ENCODE data around the gene DCAF15.
A peak's percentile ranks its signal among the peaks of the same experiment; 100 is the strongest.

The DCAF15 gene

GRCh38 chr19:13956365-13956744 lies 4.0 kb downstream of the DCAF15 start:
- TF ChIP-seq ZFX (IDR thresholded peaks at IDR 0.05; ENCODE audit: borderline replicate concordance): no peak

GRCh38 chr19:13957051-13957450 lies 4.7 kb downstream of the DCAF15 start:
- no peak for TF ChIP-seq ZFX (IDR thresholded peaks at IDR 0.05; ENCODE audit: borderline replicate concordance)
- TF ChIP-seq CTCF (IDR thresholded peaks at IDR 0.05): no peak
- H3K27ac ChIP-seq: no peak overlapping the region

More at GRCh38 chr19:13956365-13956744, 4.0 kb downstream of the DCAF15 start:
- no peak overlapping the region for H3K27ac ChIP-seq

- H3K27ac ChIP-seq: no peak overlapping the region
- TF ChIP-seq CTCF (IDR thresholded peaks at IDR 0.05) (no peak), ZFX (IDR thresholded peaks at IDR 0.05; ENCODE audit: borderline replicate concordance) (no peak)
Measured at GRCh38 chr19:13958043-13958442, 5.7 kb downstream of the DCAF15 start.

GRCh38 chr19:13959141-13959961 lies 7.0 kb downstream of the DCAF15 start:
- TF ChIP-seq ZFX (IDR thresholded peaks at IDR 0.05; ENCODE audit: borderline replicate concordance): no peak
- TF ChIP-seq CTCF (IDR thresholded peaks at IDR 0.05): no peak
- no peak overlapping the region for H3K27ac ChIP-seq

- no peak overlapping the region for H3K27ac ChIP-seq
- TF ChIP-seq CTCF (IDR thresholded peaks at IDR 0.05) (peak; percentile 20), ZFX (IDR thresholded peaks at IDR 0.05; ENCODE audit: borderline replicate concordance) (no peak)
Measured at GRCh38 chr19:13959962-13960862, 7.9 kb downstream of the DCAF15 start.

GRCh38 chr19:13960863-13961784 lies 8.8 kb downstream of the DCAF15 start:
- H3K27ac ChIP-seq: no peak overlapping the region
- TF ChIP-seq CTCF (IDR thresholded peaks at IDR 0.05): no peak
- TF ChIP-seq ZFX (IDR thresholded peaks at IDR 0.05; ENCODE audit: borderline replicate concordance): no peak
